Measurements from ENCODE around the gene DOK3. TPM values are rescaled to one million over a fixed set of nuclear protein-coding genes. Genes with fewer than 3 reads are reported as not detected.

The DOK3 gene
- total RNA-seq, 2 experiments from 2014 or later = 7.3 to 7.8 TPM

DNA sequence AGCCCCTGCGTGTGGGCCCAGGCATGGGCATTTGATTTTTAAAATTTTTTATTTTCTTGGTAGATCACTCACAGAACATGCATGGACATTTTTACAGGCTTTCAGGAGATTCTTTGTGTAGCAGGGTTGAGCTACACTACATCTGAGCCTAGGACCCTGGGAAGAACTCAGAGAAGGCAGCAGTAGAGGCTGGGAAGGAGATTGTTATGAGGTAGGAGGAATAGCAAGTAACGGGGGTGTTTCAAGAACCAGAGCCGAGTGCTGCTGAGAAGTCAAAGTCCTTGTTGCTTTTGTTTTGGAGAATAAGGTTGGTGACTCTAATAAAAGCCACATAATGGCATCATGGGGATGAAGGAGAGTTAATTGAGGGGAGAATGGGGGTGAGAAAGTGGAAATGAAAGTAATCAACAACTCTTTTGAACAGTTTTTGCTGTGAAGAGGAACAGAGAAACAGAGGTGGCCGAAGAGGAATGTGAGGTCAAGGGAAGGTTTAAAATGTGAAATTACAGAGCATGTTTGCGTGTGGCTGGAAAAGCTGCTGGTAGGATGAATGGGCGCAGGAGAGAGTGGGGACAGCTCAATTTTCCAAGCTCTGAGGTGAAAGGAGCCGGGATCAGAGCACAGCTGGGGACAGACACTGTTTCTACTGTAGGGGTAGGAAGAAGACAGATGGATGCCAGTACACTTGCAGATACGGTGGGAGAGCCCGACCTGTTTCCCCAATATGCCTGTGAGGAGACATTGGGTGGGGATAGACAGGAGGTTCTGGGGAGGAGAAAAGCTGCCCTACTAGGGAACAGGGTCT is 7.5 kb downstream of the DOK3 start:
- no peaks in the 10 kb centered on the region for H3K9me3 Mint-ChIP-seq (ENCODE audit: insufficient read depth)
- ChIA-PET CTCF (interaction anchor here (0.8 to 6.2 kb wide), 37 partner anchors 8 to 388 kb away, joined by 3 to 97 read pairs (median 5); partner anchors contain the start of genes DDX41, DOK3, GRK6 and LMAN2), POLR2A (interaction anchor here (1.4 kb wide), 2 partner anchors 30 to 111 kb away, joined by 5 read pairs; no protein-coding TSS in a partner anchor)
- DNase-seq (no peak), ATAC-seq (no peak)
- no peaks in the 10 kb centered on the region for H3K36me3 Mint-ChIP-seq (ENCODE audit: low read depth)
- H3K27me3 Mint-ChIP-seq (ENCODE audit: low read depth) = peaks cover 18% of the 10 kb centered on the region
- H3K27ac Mint-ChIP-seq = no peak overlapping the region
- peaks cover 21% of the 10 kb centered on the region for H3K4me1 Mint-ChIP-seq (ENCODE audit: low read depth)
- no peak overlapping the region for H3K4me3 Mint-ChIP-seq

DNA sequence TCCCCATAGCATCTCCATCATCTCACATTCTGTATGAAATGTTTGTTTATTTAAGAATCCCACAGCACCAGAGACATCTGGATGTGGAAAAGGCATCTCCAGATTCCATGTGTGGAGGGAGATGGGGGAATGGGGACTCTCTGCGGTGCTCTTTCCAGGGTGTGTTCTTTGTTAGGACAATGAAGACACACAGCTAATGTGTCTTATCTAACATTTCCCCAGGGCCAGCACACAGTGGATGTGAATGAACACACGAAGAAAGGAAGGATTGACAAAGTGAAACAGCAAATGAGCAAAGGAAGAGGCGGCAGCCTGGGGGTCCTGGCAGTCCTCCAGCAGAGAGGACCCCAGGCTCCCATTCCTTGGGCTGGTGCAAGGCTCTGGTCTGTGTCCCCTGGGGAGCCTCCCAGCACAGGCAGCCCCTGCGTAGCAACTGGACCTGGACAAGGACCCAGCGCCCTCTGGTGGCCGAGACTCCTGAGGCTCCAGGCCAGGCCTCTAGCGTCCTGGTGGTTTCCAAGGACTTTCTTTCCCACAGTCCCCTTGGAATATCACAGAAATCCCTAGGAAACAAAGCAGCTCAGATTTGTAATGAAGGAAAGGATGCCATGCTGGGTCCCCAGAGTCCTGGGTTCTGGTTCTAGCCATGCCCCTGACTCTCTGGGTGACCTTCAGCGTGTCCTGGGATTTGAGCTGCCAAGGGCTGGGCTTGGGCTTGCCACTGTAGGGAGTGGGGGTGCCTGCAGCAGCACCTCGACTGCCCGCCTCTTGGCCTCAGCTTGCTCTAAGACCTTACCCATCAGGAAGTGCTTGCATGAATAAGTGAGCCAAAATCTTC is 8.7 kb downstream of the DOK3 start:
- no peaks in the 10 kb centered on the region for H3K36me3 Mint-ChIP-seq (ENCODE audit: low read depth)
- POLR2A ChIA-PET = interaction anchor here (1.4 kb wide), 3 partner anchors 13 to 110 kb away, joined by 3 to 5 read pairs (median 5); no protein-coding TSS in a partner anchor
- CTCF ChIA-PET = interaction anchor here (0.6 to 6.2 kb wide), 37 partner anchors 9 to 387 kb away, joined by 3 to 97 read pairs (median 5); partner anchors contain the start of genes DDX41, DOK3, GRK6 and LMAN2
- H3K27me3 Mint-ChIP-seq (ENCODE audit: low read depth) = peaks cover 18% of the 10 kb centered on the region
- DNase-seq (peak; percentile 90), ATAC-seq (peak; percentile 28)
- peaks cover 27% of the 10 kb centered on the region for H3K4me1 Mint-ChIP-seq (ENCODE audit: low read depth)
- no peak overlapping the region for H3K4me3 Mint-ChIP-seq
- H3K9me3 Mint-ChIP-seq (ENCODE audit: insufficient read depth) = no peaks in the 10 kb centered on the region
- H3K27ac Mint-ChIP-seq = no peak overlapping the region

DNA sequence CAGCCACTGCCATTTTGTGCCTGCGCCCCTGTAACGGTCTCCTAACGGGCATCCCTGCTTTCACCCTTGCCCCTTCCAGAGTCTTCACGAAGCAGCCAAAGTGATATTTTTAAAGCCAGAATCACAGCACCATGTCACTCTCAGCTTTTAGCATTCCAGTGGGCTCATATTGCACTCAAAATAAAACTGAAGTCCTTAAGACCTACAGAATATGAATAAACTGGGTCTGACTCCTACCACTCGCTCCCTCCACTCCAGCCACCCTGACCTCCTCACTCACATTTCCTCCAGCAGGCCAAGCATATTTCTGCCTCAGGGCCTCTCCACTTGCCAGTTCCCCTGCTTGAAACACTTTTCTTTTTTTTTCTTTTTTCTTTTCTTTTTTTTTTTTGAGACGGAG is 9.8 kb downstream of the DOK3 start:
- peaks cover 38% of the 10 kb centered on the region for H3K4me1 Mint-ChIP-seq (ENCODE audit: low read depth)
- H3K4me3 Mint-ChIP-seq = no peak overlapping the region
- no peaks in the 10 kb centered on the region for H3K9me3 Mint-ChIP-seq (ENCODE audit: insufficient read depth)
- peaks cover 18% of the 10 kb centered on the region for H3K27me3 Mint-ChIP-seq (ENCODE audit: low read depth)
- DNase-seq (no peak), ATAC-seq (no peak)
- ChIA-PET POLR2A (no interaction called here), CTCF (interaction anchor here (1.2 to 6.2 kb wide), 8 partner anchors 10 to 386 kb away, joined by 5 to 97 read pairs (median 22); partner anchors contain the start of genes DOK3 and LMAN2)
- no peak overlapping the region for H3K27ac Mint-ChIP-seq
- H3K36me3 Mint-ChIP-seq (ENCODE audit: low read depth) = no peaks in the 10 kb centered on the region

DNA sequence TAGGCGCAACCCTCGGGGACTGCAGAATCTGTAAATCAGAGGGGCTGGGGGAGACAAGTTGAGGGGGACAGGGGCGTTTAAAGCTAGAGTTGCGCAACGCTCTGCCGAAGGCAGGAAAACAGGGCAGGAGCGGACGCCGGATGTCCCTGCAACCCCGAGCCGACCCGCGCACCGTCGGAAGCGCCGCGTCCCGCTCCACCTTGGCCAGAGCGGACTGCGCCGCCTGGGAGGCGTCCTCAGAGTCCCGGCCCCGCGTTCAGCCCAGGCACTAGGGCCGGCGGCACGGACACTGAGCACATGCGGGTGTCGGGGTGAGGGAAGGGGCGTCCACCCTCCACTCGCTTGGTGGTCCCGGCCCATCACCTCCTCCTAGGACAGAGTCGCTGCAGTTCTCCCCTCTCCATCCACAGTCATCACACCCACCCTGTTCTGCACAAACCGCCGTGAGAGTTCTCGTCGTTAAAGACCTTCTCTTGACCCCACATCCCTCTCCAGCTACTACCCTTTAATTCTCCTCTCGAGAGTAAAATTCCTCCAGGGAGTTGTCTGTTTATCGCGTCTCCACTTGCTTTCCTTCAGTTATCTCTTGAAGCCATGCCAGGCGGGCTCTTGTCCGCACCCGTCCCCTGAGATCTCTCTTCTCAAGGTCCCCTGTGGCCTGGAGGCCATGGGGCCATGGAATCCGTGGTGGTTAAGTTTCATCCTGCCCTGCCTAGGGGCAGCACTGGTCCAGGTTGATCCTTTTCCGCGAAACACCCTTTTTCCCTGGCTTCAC is 11.4 kb downstream of the DOK3 start:
- Mint-ChIP-seq H3K4me3 (peak overlapping the region; percentile 82), H3K27ac (peak overlapping the region; percentile 67), H3K36me3 (ENCODE audit: low read depth) (peaks cover 3% of the 10 kb centered on the region), H3K9me3 (ENCODE audit: insufficient read depth) (no peaks in the 10 kb centered on the region), H3K27me3 (ENCODE audit: low read depth) (peaks cover 18% of the 10 kb centered on the region), H3K4me1 (ENCODE audit: low read depth) (peaks cover 53% of the 10 kb centered on the region)
- peak; percentile 59 for DNase-seq
- ChIA-PET CTCF (interaction anchor here (0.9 to 6.2 kb wide), 10 partner anchors 10 to 127 kb away, joined by 3 to 97 read pairs (median 10); partner anchors contain the start of gene DBN1), POLR2A (interaction anchor here (1.0 to 1.7 kb wide), 5 partner anchors 9 to 26 kb away, joined by 4 to 7 read pairs (median 4); no protein-coding TSS in a partner anchor)
- peak; percentile 26 for ATAC-seq

DNA sequence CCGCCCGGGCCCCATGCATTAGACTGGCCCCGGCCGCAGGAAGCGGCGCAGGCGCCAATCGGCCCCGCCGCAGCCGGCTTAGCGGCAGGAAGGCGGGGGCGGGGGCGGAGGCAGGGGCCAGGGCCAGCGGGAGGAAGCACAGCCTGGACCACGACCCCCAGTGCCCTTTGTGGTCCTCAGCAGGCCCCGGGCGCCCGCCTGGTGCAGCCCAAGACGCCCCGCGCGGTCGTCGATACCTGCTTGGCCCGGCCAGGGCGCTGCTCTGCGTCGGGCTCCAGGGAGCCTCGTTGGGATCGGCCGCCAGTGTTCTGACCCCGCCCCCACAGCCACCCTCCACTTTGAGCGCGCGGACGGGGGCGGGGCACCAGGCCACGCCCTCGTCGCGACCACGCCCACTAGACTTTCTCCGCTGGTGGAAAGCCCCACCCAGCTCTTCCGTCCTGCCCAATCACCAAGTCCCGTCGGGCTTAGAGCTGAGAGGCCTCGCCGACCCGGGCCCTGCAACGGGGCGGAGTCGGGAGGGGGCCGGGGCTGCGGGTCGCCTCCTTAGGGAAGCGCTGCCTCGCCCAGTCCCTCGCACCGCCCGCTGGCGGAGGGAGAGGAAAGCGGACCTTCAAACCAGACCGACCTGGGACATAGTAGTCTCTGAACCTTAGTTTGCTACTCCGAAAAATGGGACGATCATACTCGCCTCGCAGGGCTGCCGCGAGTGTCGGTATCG is 12.2 kb downstream of the DOK3 start, which contains the start of gene PDLIM7:
PDLIM7 (minus strand) TSS at position 313 of the 721 bp plus-strand sequence. CDS start 1,092 bp downstream, outside the sequence.
- H3K4me1 Mint-ChIP-seq (ENCODE audit: low read depth) = peaks cover 61% of the 10 kb centered on the region
- H3K9me3 Mint-ChIP-seq (ENCODE audit: insufficient read depth) = no peaks in the 10 kb centered on the region
- peak; percentile 97 for DNase-seq
- peak within 1 kb of the TSS; percentile 67 for H3K27ac Mint-ChIP-seq
- peaks cover 18% of the 10 kb centered on the region for H3K27me3 Mint-ChIP-seq (ENCODE audit: low read depth)
- peak within 1 kb of the TSS; percentile 82 for H3K4me3 Mint-ChIP-seq
- CTCF ChIA-PET = interaction anchor here (0.9 to 6.2 kb wide), 9 partner anchors 9 to 126 kb away, joined by 5 to 97 read pairs (median 11); partner anchors contain the start of gene DBN1
- POLR2A ChIA-PET = interaction anchor here (1.0 to 1.7 kb wide), 6 partner anchors 10 to 25 kb away, joined by 3 to 7 read pairs (median 4); no protein-coding TSS in a partner anchor
- ATAC-seq = peak; percentile 91
- H3K36me3 Mint-ChIP-seq (ENCODE audit: low read depth) = peaks cover 11% of the 10 kb centered on the region

DNA sequence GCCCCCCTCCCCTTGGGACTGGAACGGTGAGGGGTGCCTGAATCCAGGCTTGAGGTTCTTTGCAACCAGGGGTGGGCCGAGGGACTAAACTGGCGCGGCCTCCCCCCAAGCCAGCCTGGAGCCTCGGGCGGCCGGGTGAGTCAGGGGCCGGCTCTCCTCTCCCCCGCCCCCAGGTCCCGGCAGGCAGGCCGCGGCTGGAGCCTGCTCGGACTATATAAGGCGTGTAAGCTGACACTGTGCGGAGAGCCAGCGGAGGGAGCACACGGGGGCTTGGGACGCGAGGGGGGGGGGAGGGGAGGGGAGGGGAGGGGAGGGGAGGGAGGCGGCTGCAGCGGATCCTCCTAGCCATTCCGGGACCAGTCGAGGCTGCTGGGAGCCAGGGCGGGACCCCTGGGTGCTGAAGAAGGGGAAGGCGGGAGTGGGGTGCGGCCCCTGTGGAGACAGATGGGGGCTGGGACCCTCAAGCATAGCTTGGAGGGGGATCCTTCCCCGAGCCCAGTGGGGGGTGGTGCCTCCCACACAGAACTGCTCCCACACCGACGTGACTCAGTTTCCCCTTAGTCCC is 12.8 kb downstream of the DOK3 start:
- peaks cover 16% of the 10 kb centered on the region for H3K36me3 Mint-ChIP-seq (ENCODE audit: low read depth)
- H3K9me3 Mint-ChIP-seq (ENCODE audit: insufficient read depth) = no peaks in the 10 kb centered on the region
- no peak for DNase-seq
- peak overlapping the region; percentile 71 for H3K4me3 Mint-ChIP-seq
- ChIA-PET CTCF (interaction anchor here (1.1 to 6.2 kb wide), 11 partner anchors 9 to 187 kb away, joined by 3 to 97 read pairs (median 11); partner anchors contain the start of gene DBN1), POLR2A (interaction anchor here (1.0 to 1.7 kb wide), 5 partner anchors 12 to 25 kb away, joined by 3 to 7 read pairs (median 4); no protein-coding TSS in a partner anchor)
- H3K4me1 Mint-ChIP-seq (ENCODE audit: low read depth) = peaks cover 57% of the 10 kb centered on the region
- H3K27me3 Mint-ChIP-seq (ENCODE audit: low read depth) = peaks cover 18% of the 10 kb centered on the region
- H3K27ac Mint-ChIP-seq = peak overlapping the region; percentile 49
- ATAC-seq = no peak

DNA sequence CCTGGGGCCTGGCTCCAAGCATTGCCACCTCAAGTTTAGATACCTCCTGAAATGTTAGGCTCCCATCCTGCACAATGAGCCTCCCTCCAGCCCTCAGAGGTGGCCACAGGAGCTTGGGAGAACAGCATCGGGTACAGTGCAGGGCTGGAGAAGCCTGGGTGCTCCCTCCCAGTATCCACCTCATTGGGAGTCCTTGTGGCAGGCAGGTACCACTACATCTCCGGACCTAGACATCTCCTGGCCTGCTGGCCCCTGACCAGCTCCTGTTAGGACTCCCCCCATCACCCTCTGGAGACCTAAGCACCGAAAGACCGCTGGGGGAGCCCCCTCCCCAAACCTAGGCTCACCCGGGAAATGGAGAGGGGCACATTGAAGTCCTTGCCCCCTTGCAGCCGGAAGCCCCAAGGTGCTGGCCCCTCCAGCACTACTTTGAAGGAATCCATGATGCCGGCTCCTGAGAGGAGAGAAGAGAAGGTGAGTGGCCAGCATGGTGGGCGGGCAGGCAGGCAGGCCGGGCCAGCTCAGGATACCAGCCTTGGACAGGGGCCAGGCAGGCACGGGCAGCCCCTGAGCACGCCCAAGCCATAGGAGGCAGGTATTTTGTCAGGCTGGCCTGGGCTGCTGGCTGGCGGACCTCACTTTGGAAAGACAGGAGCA is 13.4 kb downstream of the DOK3 start:
- H3K4me1 Mint-ChIP-seq (ENCODE audit: low read depth) = peaks cover 57% of the 10 kb centered on the region
- peaks cover 18% of the 10 kb centered on the region for H3K36me3 Mint-ChIP-seq (ENCODE audit: low read depth)
- peak; percentile 28 for DNase-seq
- CTCF ChIA-PET = interaction anchor here (1.1 to 4.4 kb wide), 10 partner anchors 8 to 186 kb away, joined by 3 to 19 read pairs (median 6); no protein-coding TSS in a partner anchor
- H3K4me3 Mint-ChIP-seq = peak overlapping the region; percentile 71
- ATAC-seq = no peak
- POLR2A ChIA-PET = interaction anchor here (0.7 to 1.5 kb wide), 4 partner anchors 12 to 23 kb away, joined by 3 to 5 read pairs (median 3); no protein-coding TSS in a partner anchor
- H3K27me3 Mint-ChIP-seq (ENCODE audit: low read depth) = peaks cover 18% of the 10 kb centered on the region
- no peaks in the 10 kb centered on the region for H3K9me3 Mint-ChIP-seq (ENCODE audit: insufficient read depth)
- peak overlapping the region; percentile 49 for H3K27ac Mint-ChIP-seq

DNA sequence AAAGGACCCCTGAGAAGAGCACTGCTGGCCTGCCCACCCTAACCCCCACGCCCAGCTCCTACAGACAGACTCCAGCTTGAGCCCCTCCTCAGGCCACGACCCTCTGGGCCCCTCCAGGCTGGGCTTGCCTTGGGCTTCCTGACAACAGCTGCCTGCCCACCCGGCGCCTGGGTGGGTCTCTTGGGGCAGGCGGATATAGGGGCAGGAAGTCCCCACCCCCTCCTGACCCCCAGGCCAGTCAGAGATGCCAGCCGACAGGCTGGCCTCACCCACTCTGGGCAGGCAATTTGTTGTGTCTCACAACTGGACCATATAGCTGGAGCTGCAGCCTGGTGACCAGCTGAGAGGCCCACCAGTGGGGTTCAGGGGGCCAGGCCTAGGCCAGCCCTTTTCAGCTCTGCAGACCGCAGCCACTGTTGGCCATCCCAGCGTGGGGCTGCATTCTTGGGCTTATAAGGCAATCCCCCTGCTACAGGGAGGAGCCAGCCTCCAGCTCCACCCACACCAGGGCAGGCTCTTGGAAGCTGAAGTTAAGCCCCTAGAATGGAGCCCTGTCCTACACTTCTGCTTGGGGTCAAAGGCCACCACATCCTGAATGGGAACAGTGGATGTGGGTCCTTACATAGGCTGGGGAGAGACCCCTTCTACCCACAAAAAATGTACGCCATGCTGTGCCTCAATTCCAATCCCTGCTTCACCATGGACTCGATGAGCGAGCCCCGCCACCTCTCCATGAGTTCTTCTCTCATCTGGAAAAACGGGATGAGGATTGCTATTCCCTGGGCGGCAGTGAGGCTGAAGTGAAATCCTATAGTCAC is 14.2 kb downstream of the DOK3 start:
- ChIA-PET POLR2A (interaction anchor here (0.7 to 1.9 kb wide), 3 partner anchors 10 to 22 kb away, joined by 3 to 5 read pairs (median 3); no protein-coding TSS in a partner anchor), CTCF (interaction anchor here (1.2 to 4.4 kb wide), 8 partner anchors 17 to 105 kb away, joined by 3 to 19 read pairs (median 6); no protein-coding TSS in a partner anchor)
- H3K4me3 Mint-ChIP-seq = peak overlapping the region; percentile 71
- no peaks in the 10 kb centered on the region for H3K9me3 Mint-ChIP-seq (ENCODE audit: insufficient read depth)
- H3K27ac Mint-ChIP-seq = peak overlapping the region; percentile 39
- H3K36me3 Mint-ChIP-seq (ENCODE audit: low read depth) = peaks cover 23% of the 10 kb centered on the region
- ATAC-seq (no peak), DNase-seq (peak; percentile 34)
- H3K27me3 Mint-ChIP-seq (ENCODE audit: low read depth) = peaks cover 18% of the 10 kb centered on the region
- H3K4me1 Mint-ChIP-seq (ENCODE audit: low read depth) = peaks cover 56% of the 10 kb centered on the region

Data from activated CD8-positive, alpha-beta T cell treated with anti-CD3 and anti-CD28 coated beads, Interleukin-2, amount 10 ng/mL, durations not matched to agents 7 days and 5 days (primary cell).